ENCODE results near the gene TRAK2. TPM values are rescaled to one million over a fixed set of nuclear protein-coding genes. Genes with fewer than 3 reads are reported as not detected.

The TRAK2 gene
- total and polyA plus RNA-seq, 8 donors, result 46.3 to 54.7 (median 50.4) TPM

DNA sequence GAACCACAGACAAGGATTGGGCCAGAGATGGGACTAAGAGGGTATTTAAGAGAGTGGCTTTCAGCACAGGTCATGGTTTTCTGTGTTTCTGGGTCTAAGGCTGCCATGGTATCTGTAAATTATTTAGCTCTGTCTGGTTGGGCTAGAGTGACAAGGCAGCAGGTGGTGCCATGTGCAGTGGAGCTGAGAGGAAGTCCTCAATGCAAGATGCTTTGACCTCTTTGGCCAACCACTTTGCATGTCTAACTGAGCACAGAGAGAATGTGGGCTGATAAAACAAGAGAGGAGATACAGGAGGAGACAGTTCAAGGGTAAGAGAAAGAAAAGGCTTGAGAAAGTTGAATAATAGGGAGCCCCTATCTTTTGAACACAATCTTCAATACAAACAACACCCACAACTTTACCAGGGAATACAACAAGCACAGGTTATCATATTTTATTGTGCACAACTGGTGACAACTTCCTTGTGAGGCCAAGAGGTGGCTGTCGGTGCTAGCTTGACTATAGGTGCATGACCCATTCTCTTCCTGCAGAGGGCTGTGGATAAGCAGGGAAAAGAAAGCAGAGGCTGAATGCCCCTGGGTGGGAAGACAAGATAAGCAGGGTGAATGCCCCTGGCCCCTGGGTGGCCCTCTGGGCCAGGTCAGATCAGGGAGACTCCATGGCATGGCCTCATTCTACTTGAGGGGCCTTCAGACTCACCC lies 106.4 kb downstream of the TRAK2 start:
- Histone ChIP-seq H3K27ac (no peak overlapping the region), H3K36me3 (peaks cover 0 to 8% of the 10 kb centered on the region in 2 donors), H3K4me1 (no peaks in the 10 kb centered on the region), H3K4me3 (no peak overlapping the region), H3K27me3 (no peaks in the 10 kb centered on the region), H3K9me3 (no peaks in the 10 kb centered on the region)
- intact Hi-C loops (cut with DNase I), result no loop called here
- DNase-seq (no peak), ATAC-seq (no peak)
- TF ChIP-seq, protein P1, sequence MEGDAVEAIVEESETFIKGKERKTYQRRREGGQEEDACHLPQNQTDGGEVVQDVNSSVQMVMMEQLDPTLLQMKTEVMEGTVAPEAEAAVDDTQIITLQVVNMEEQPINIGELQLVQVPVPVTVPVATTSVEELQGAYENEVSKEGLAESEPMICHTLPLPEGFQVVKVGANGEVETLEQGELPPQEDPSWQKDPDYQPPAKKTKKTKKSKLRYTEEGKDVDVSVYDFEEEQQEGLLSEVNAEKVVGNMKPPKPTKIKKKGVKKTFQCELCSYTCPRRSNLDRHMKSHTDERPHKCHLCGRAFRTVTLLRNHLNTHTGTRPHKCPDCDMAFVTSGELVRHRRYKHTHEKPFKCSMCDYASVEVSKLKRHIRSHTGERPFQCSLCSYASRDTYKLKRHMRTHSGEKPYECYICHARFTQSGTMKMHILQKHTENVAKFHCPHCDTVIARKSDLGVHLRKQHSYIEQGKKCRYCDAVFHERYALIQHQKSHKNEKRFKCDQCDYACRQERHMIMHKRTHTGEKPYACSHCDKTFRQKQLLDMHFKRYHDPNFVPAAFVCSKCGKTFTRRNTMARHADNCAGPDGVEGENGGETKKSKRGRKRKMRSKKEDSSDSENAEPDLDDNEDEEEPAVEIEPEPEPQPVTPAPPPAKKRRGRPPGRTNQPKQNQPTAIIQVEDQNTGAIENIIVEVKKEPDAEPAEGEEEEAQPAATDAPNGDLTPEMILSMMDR (IDR thresholded peaks at IDR 0.05), result no peak

DNA sequence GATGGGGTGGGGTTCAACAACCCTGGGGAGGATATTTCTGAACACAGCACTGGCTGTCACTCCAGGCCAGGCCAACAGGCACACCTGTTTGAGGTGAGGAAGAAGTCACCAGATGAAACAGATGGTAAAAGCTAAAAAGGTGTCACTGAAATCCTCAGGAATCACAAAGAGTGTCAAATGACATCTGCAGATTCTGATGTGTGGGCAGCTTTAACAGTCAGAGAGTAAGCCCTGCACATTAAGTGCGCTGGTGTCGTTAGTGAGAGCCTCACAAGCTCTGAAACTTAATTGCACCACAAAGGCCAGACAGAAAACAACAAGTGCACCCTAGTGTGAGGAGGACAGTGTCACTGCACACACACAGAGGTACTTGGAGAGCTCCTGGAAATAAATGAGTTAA lies 107.7 kb downstream of the TRAK2 start:
- ATAC-seq, result no peak

GRCh38 chr2:201342923-201343322 lies 108.3 kb downstream of the TRAK2 start:
- ATAC-seq (no peak), DNase-seq (no peak)
- H3K27ac ChIP-seq, result no peak overlapping the region
- no peaks in the 10 kb centered on the region for H3K4me1 ChIP-seq
- no peak overlapping the region for H3K4me3 ChIP-seq
- no peaks in the 10 kb centered on the region for H3K27me3 ChIP-seq
- H3K36me3 ChIP-seq, result peaks cover 0 to 8% of the 10 kb centered on the region in 2 donors
- TF ChIP-seq, protein P1 (IDR thresholded peaks at IDR 0.05), result no peak
- intact Hi-C loops (cut with DNase I), result no loop called here
- H3K9me3 ChIP-seq, result no peaks in the 10 kb centered on the region

More for the DNA sequence above, 107.7 kb downstream of the TRAK2 start:
- DNase-seq, result no peak
- Histone ChIP-seq H3K4me3 (no peak overlapping the region), H3K36me3 (peaks cover 0 to 8% of the 10 kb centered on the region in 2 donors), H3K9me3 (no peaks in the 10 kb centered on the region), H3K27me3 (no peaks in the 10 kb centered on the region), H3K4me1 (no peaks in the 10 kb centered on the region), H3K27ac (no peak overlapping the region)
- TF ChIP-seq, protein P1 (IDR thresholded peaks at IDR 0.05), result no peak
- intact Hi-C loops (cut with DNase I), result no loop called here

DNA sequence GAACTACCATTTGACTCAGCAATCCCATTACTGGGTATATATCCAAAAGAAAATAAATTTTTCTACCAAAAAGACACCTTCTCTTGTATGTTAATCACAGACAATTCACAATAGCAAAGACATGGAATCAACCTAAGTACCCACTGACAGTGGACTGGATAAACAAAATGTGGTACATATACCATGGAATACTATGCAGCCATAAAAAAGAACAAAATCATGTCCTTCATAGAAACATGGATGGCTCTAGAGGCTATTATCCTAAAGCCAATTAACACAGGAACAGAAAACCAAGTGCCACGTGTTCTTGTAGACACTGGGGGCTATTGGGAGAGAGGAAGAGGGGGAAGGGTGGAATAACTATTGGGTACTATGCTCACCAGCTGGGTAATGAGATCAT lies 121.8 kb downstream of the TRAK2 start:
- H3K4me3 ChIP-seq, result no peak overlapping the region
- intact Hi-C loops (cut with DNase I), result no loop called here

DNA sequence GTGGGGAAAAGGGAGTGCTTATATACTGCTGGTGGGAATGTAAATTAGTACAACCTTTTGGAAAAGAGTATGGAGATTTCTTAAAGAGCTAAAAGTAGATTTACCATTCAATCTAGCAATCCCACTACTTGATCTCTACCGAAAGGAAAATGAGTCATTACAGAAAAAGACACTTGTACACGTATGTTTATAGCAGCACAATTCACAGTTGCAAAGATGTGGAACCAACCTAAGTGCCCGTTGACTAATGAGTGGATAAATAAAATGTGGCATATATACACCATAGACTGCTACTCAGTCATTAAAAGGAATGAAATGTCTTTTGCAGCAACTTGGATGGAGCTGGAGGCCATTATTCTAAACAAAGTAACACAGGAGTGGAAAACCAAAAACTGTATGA lies 123.6 kb downstream of the TRAK2 start:
- no peaks in the 10 kb centered on the region for H3K4me1 ChIP-seq
- DNase-seq (no peak), ATAC-seq (no peak)
- H3K9me3 ChIP-seq, result peaks cover 0 to 29% of the 10 kb centered on the region in 2 donors
- intact Hi-C loops (cut with DNase I), result no loop called here
- H3K36me3 ChIP-seq, result no peaks in the 10 kb centered on the region
- no peaks in the 10 kb centered on the region for H3K27me3 ChIP-seq
- no peak overlapping the region for H3K27ac ChIP-seq
- no peak overlapping the region for H3K4me3 ChIP-seq
- TF ChIP-seq, protein P1 (IDR thresholded peaks at IDR 0.05), result no peak

More for the DNA sequence above, 121.8 kb downstream of the TRAK2 start:
- H3K27ac ChIP-seq, result no peak overlapping the region
- no peaks in the 10 kb centered on the region for H3K27me3 ChIP-seq
- H3K36me3 ChIP-seq, result no peaks in the 10 kb centered on the region
- peaks cover 0 to 14% of the 10 kb centered on the region in 2 donors for H3K9me3 ChIP-seq
- TF ChIP-seq, protein P1 (IDR thresholded peaks at IDR 0.05), result no peak
- DNase-seq (no peak), ATAC-seq (no peak)
- H3K4me1 ChIP-seq, result no peaks in the 10 kb centered on the region

Other genes with a start within 250 kb of the TRAK2 start
- gene CASP8, start 190.9 kb downstream of the TRAK2 start, total RNA-seq, result 10 to 100 TPM; 26.3 to 40.4 TPM
- 10 to 100 TPM; 19.2 to 25.0 (median 21.5) TPM for gene CASP8, start 190.9 kb downstream of the TRAK2 start, polyA plus RNA-seq (ENCODE audit: insufficient read length in 6 of 6)
- 1 to 10 TPM; 1.5 to 2.0 TPM for gene FLACC1, start 94.1 kb downstream of the TRAK2 start, total RNA-seq
- gene FLACC1, start 94.1 kb downstream of the TRAK2 start, polyA plus RNA-seq (ENCODE audit: insufficient read length in 6 of 6), result 1 to 10 TPM; 2.0 to 5.1 (median 4.1) TPM
- gene STRADB, start 282 bp upstream of the TRAK2 start, total RNA-seq, result 10 to 100 TPM; 16.0 to 23.6 TPM
- gene STRADB, start 282 bp upstream of the TRAK2 start, polyA plus RNA-seq (ENCODE audit: insufficient read length in 6 of 6), result 10 to 100 TPM; 42.3 to 54.9 (median 46.4) TPM
- gene TMEM237, start 192.0 kb upstream of the TRAK2 start, total RNA-seq, result 10 to 100 TPM; 18.9 to 20.4 TPM
- gene TMEM237, start 192.0 kb upstream of the TRAK2 start, polyA plus RNA-seq (ENCODE audit: insufficient read length in 6 of 6), result 10 to 100 TPM; 52.5 to 61.3 (median 57.6) TPM
- gene MPP4, start 247.2 kb upstream of the TRAK2 start, total RNA-seq, result not detected
- gene MPP4, start 247.2 kb upstream of the TRAK2 start, polyA plus RNA-seq (ENCODE audit: insufficient read length in 6 of 6), result under 1 TPM; 0.08 to 0.20 (median 0.19) TPM

Data from left lung (tissue), 10 donors.